ENCODE results near the gene NOL4.

DNA sequence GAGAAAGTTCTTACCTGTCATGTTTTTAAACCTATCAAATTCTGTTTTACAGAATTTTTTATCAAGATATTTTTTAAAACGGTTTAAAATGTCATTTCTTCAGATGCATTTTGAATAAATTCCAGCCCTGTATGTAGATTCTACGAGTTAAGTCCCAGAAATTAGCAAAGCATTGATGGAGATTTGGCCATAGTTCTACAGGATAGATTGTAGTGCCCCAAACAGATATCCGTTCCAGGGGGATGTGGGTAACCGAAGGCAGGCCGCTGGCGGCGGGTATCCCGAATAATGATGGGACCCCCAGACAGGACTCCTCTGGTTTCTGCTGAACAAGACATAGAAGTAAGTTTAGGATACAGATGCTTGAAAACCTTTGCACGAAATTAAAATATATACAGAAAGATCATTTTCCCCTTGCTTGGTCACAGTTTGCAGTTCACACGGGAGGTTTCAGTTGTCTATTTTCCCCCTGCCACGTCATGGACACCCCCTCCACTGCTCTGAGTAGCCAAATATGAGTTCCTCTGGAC lies 755 bp downstream of the NOL4 start:
- TF ChIP-seq, protein P1, sequence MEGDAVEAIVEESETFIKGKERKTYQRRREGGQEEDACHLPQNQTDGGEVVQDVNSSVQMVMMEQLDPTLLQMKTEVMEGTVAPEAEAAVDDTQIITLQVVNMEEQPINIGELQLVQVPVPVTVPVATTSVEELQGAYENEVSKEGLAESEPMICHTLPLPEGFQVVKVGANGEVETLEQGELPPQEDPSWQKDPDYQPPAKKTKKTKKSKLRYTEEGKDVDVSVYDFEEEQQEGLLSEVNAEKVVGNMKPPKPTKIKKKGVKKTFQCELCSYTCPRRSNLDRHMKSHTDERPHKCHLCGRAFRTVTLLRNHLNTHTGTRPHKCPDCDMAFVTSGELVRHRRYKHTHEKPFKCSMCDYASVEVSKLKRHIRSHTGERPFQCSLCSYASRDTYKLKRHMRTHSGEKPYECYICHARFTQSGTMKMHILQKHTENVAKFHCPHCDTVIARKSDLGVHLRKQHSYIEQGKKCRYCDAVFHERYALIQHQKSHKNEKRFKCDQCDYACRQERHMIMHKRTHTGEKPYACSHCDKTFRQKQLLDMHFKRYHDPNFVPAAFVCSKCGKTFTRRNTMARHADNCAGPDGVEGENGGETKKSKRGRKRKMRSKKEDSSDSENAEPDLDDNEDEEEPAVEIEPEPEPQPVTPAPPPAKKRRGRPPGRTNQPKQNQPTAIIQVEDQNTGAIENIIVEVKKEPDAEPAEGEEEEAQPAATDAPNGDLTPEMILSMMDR (IDR thresholded peaks at IDR 0.05; ENCODE audit: insufficient read depth, low read length, poor library complexity, severe bottlenecking) = no peak
- TF ChIP-seq EZH2phosphoT487 (conservative IDR thresholded peaks at IDR 0.05; ENCODE audit: low read length) = no peak
